AG09319 (cell line): ENCODE data around the gene ARR3.
"Not testable (repeated sequence)": the region's sequence is repeated elsewhere in the genome, so short reads cannot be mapped to it uniquely, and the experiment has no call there.

Source experiments
- DNase-seq: peaks from one replicate; pipeline ENCODE4 v3.0.0-alpha.2; 2010; ENCODE audit warnings: low read depth; ENCODE audit errors: extremely low read depth
- CTCF ChIP-seq: IDR thresholded peaks from 2 replicates; pipeline ENCODE4 v1.5.1; 2011; ENCODE audit warnings: low read depth, mild to moderate bottlenecking, inconsistent platforms, low read length, moderate library complexity

The ARR3 gene

GRCh38 chrX:70241501-70241900, 26.6 kb upstream of the ARR3 start:
- DNase-seq, result no peak
- TF ChIP-seq CTCF, result no peak

GRCh38 chrX:70243601-70244000, 24.5 kb upstream of the ARR3 start:
- not testable (repeated sequence) for DNase-seq

GRCh38 chrX:70244881-70245280, 23.3 kb upstream of the ARR3 start:
- no peak for TF ChIP-seq CTCF
- DNase-seq, result no peak

- no peak for TF ChIP-seq CTCF
- no peak for DNase-seq
Measured at GRCh38 chrX:70247252-70247651, 20.9 kb upstream of the ARR3 start.

- TF ChIP-seq CTCF, result no peak
- no peak for DNase-seq
Measured at GRCh38 chrX:70252491-70252890, 15.6 kb upstream of the ARR3 start.

- no peak for DNase-seq
- no peak for TF ChIP-seq CTCF
Measured at GRCh38 chrX:70253377-70254062, 14.6 kb upstream of the ARR3 start.

- no peak for DNase-seq
Measured at GRCh38 chrX:70254063-70254400, 14.1 kb upstream of the ARR3 start.

More at GRCh38 chrX:70254063-70254400, 14.1 kb upstream of the ARR3 start:
- TF ChIP-seq CTCF, result no peak
